GM21447 (cell line): ENCODE data around the gene ZNF26.
"Not testable (repeated sequence)": the region's sequence is repeated elsewhere in the genome, so short reads cannot be mapped to it uniquely, and the experiment has no call there.

Experiments used
- ATAC-seq: cut with Tn5 transposase; IDR thresholded peaks from one replicate; pipeline ENCODE4 v1.9.1; 2021; ENCODE audit not compliant: unreplicated experiment

ZNF26 gene, protein sequence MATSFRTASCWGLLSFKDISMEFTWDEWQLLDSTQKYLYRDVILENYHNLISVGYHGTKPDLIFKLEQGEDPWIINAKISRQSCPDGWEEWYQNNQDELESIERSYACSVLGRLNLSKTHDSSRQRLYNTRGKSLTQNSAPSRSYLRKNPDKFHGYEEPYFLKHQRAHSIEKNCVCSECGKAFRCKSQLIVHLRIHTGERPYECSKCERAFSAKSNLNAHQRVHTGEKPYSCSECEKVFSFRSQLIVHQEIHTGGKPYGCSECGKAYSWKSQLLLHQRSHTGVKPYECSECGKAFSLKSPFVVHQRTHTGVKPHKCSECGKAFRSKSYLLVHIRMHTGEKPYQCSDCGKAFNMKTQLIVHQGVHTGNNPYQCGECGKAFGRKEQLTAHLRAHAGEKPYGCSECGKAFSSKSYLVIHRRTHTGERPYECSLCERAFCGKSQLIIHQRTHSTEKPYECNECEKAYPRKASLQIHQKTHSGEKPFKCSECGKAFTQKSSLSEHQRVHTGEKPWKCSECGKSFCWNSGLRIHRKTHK

DNA sequence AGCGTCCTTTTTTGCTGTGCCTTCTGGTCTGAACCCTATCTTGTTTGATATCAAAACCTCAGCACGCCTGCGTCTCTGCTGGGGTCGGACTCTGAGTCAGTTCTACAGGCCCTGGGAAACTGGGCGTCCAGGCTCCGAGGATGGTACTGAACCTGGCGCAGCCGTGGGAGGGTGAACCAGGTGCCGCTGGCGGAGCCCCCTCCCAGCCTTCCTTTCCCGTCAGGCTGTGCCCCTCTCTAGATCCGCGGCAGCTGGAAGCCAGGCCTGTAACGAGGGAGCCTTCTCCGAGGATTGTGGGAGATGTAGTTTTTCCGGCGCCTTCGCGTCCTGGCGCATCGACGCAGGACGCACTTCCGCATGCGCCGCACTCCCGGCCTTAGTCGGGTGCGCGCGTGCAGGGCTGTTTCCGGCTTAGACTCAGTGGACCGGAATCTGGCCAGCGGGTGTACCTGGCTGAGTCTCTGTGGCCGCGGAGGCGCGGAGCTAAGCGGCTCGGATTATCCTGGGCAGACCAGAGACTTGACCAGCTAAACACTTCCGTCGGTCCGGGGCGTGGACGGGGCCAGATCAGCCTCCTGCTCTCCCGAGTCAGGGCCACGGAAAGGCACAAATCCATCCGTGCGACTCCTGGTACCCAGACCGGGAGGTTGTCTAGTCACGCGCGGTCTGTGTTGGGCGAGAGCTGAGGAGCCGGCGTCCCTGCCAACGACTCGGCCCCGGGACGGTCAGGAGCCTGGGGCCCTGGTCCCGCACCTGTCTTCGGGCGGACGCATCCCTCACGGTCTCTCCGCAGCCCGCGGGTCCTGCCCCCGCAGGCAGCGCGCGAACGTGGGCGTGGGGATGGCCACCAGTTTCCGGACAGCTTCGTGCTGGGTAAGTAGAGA lies at the start of gene ZNF26:
TSS of gene ZNF26 (plus strand) at position 367 of the 884 bp plus-strand sequence. CDS start at position 841, 474 bp downstream.
- peak; percentile 96 for ATAC-seq

DNA sequence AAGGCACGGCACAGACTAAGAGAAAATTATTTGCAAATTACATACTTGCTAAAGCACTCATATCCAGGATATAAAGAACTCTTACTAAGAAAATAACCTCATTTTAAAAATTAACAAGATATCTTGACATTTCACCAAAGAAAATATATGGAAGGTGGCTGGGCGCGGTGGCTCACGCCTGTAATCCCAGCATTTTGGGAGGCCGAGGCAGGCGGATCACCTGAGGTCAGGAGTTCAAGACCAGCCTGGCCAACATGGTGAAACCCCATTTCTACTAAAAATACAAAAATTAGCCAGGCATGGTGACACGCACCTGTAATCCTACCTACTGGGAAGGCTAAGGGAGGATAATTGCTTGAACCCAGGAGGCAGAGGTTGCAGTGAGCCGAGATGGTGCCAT lies 49.2 kb upstream of the ZNF26 start:
- not testable (repeated sequence) for ATAC-seq

DNA sequence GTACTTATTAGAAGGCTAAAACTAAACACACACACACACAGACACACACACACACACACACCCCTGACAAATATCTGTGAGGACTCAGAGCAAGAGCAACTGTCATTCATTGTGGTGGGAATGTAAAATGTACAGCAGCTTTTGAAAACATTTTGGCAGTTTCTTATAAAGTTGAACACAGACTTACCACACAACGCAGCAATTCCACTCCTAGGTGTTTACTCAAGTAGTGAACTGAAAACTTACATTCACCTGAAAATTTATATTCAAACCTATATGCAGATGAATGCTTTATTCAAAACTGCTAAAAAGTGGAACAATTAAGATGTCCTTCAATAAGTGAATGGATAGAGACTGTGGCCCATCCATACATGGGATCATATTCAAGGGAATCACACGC lies 48.7 kb upstream of the ZNF26 start:
- no peak for ATAC-seq

DNA sequence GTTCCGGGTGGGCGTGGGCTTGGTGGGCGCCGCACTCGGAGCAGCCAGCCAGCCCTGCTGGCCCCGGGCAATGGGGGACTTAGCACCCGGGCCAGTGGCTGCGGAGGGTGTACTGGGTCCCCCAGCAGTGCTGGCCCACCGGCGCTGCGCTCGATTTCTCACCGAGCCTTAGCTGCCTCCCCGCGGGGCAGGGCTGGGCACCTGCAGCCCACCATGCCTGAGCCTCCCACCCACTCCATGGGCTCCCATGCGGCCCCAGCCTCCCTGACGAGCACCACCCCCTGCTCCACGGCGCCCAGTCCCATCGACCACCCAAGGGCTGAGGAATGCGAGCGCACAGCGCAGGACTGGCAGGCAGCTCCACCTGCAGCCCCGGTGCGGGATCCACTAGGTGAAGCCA lies 47.4 kb upstream of the ZNF26 start:
- not testable (repeated sequence) for ATAC-seq

DNA sequence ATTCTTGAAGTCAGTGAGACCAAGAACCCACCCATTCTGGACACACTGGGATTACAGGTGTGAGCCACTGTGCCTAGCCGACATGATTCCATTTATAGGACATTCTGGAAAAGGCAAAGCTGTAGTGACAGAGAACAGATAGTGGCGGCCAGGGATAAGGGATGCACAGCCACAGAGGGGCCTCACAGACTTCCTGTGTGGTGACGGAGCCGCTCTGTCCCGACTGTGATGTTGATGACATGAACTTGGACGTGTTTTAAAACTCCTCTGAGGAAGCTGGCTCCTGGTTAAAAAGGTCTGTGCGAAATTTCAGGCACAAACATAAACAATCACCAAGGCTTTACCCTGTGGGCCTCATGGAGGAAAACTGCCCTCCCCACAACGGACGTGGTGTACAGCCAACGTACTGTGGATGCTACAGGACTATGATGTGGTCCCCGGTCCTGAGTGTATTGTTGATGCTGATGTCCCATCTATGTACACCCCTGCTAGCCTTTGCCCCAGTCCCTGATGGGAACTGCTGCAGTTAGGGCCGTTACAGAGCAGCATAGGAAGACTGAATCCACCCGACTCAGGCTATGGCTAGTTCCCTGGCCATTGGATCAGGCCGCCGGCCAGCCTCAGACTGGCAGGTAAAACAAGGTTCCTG lies 46.0 kb upstream of the ZNF26 start:
- no peak for ATAC-seq

DNA sequence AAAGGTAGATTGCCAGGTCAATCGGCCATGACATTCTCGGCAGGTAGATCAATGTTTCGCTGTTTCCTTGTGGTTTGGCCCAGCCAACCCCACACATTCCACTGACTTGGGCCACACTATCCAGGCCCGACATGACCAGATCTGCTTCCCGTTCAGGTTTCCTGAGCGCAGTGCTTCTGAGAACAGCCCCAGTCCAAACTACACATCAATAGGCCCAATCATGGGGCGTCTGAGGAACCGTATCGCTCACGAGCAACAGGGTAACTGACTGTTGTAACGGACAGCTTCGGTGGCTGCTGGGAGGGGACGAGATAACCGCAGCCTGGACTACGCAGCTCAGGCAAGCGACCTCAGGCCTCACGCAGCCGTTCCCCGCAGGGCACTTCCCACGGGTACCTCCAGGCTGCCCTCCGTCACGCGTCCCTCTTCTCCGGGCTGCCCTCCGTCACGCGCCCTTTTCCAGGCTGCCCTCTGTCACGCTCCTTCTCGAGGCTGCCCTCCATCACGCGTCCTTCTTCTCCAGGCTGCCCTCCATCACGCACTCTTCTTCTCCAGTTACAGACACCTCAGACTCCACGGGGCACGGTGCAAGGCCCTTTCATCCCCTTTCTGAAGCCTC lies 44.7 kb upstream of the ZNF26 start:
- no peak for ATAC-seq

DNA sequence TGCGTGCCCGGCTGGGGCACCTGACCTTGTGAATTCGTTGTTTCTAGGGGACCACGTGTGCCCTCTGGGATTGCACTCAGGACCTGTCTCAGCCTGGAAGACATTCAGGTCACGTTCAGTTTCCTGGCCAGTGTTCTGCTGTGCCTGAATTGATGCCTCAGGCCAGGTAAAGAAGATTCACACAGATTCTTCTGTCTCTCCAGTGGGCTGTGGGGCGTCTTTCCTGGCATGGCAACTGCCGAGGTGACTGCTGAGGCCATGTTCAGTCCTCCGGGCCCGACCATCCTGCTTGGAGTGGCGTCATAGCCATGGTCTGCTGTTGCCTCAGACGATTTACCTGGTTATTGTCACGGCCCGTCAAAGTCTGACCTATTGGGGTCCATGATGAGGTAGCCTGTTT lies 43.6 kb upstream of the ZNF26 start:
- ATAC-seq: no peak

DNA sequence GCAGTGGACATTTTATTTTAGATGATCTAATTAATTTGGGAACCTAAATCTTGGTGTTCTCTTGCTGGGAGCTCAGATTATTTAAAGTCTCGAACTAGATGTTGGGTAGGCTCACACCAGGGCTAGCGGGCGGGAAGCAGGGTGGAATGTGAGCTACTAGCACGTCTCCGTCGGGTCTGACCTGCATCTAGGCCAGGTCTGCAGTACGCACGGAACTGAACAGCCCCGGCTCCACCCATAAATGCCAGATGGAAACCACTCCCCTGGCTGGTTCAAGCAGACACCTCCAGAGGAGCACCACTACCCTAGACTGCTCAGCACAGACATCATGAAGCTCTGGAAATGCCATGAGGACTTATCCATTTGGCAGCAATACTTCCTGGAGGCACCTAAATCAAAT lies 40.4 kb upstream of the ZNF26 start:
- no peak for ATAC-seq

DNA sequence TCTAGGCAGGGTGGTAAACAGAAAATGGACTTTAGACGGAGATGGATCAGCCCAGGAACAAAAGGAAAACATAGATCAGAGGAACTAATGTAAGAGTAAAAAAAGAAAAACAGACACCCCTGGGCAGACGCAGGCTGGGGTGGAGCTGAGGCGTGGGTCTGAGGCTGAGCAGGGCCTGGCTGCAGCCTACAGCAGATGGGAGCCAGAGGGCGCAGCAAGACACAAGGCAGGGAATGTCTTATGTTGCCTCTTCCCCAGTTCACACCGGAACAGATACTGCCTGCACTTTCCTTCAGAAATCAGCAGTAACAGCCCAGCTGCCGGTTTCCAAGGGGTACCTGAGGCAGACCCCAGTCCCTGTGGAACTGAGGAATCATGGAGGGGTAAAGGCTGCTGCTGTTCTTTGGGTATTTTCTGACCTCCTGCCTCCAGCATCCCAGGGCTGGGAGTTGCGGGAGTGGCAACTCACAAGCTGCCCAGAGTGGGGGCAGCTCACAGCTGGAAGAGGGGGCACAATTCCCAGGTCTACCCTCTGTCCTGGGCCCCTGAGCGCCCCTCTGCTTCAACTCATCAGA lies 39.8 kb upstream of the ZNF26 start:
- ATAC-seq: no peak

DNA sequence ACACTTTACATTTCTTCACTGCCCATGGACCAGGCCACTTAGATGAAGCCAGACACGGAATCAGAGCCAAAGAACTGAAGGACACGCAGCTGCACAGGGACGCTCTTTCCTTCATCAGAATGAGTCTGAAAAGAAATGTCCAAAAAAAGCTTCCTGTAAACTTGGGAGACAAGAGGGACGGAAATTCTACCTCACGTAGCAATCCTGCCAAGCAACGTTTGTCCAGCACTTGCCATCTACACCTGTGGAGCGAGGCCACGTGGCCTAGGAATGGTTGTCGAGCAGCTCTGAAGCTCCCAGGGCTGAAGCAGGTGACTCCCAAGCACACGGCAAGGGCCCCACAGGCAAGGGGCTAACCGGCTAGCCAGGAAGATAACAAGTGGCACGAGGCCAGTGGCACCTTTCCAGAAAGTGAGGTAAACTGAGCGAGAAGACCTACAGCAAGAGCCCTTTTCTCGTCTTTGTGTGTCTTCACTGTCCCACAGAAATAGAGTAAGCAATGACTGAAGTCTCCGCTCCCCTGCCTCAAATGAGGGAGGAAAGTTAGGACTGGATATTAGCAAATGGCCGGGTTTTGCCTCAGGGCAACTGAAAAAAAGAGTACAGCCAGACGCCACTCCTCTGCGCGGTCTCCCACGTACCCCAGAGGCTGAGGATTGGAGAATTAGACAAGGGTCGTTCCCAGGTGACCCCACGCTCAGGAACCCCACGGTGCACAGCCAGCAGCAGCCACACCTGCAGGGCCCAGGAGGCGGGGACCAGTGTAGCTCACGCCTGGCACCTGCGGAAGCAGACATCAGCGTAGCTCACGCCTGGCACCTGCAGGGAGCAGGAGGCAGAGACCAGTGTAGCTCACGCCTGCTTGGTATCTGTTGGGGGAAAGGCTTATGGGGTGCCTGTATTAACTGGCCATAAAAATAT lies 37.8 kb upstream of the ZNF26 start:
- no peak for ATAC-seq

DNA sequence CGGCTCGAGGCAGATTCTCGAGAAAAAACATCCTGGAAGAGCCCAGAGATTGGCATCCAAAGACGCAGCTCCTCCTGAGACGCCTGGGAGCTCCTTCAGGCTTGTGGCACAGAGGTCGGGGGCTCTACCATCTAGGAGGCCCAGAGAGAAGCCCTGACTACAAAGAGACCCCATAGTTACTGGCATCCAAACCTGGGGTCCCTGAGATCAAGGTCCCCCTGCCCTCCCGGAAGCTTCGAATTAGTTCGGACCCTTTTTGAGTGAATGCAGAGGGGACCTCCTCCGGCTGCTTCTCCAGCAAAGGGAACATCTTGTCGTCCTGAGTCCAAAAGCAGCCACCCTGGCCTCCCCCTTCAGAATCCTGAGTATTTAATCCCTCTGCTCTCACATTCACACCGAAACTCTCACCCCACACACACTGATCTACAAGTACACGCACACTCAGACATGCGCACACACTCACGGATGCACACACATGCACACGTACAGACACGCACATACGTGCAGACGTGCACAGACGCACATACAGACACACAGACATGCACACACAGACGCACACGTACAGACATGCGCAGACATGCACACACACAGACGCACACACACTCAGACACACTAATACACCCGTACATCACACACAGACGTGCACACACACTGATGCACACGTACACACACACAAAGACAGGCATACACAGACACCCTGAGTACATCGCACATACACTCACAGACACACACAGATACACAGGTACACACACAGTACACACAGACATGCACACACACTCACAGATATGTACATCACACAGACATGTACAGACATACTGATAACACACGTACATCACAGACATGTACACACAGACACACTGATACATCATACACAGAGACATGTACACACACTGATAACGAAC lies 36.0 kb upstream of the ZNF26 start:
- ATAC-seq: no peak

DNA sequence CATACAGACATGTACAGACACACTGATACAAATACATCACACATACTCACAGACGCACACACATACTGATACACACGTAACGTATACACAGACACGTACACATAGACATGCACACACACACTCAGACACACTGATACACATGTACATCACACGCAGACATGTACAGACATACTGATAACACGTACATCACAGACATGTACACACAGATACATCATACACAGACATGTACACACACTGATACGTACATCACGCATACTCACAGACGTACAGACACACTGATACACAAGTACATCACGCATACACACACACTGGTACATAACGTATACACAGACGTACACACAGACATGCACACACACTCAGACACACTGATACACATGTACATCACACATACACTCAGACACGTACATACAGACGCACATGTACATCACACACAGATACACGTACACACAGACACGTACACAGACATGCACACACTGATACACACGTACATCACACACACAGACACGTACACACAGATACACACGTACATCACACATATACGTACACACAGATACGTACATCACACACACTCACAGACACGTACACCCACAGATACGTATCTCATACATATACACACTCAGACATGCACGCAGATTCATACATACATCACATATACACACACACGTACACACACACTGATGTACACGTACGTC lies 35.2 kb upstream of the ZNF26 start:
- no peak for ATAC-seq

DNA sequence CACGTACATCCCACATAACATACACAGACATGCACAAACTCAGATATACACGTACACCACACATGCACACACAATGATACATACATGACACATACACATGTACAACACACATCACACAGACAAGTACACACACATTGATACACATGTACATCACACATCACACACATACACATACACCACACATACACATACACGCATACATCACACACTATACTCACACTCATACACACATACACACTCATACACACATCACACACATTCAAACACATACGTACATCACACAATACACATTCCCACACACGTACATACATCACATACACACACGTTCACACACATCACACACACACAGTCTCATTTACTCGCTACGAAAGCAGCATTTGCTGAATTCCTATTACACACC lies 34.5 kb upstream of the ZNF26 start:
- ATAC-seq: no peak

DNA sequence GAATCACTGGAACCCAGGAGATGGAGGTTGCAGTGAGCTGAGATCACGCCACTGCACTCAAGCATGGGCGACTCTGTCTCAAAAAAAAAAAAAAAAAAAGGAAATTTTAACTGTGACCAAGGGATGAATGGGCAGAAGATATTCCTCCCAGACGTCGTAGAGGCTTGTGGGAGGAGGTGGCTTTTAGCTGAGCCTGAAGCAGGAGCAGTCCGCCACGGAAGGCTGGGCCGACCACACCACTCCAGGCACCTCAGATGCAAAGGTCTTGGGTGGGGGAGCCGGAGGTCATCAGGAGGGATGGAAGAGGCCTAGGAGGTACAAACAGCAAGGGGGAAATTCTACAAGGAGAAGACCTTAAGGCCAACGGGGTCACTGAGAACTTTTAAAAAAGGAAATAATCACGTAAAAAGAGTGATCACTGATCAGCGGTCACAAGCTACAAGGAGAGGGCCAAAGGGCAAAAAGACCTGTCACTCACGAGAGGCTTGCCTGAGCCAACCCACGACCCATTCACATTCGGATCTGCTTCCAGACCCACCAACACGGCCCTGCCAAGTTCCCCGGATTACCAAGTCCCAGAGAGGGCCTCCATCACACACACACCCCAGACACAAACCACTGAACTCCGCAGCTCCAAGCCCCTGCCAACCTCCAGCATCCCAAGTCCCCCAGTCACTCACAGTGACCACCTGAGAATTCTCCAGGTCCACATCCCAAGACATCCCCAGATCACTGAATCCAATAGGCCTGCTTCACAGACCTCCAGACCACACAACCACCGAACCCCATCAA lies 33.6 kb upstream of the ZNF26 start:
- ATAC-seq: no peak

DNA sequence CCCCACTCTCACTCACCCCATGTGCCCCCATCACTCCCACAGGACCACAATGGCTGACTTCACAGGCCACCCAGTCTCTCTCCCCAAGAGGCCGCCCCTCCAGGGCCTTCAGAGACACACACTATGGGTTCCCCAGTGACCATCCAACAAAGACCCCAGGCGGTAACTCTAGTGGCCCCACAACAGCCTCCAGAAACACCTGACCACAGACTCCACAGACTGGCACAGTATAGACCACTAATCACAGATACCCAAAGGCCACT lies 33.1 kb upstream of the ZNF26 start:
- ATAC-seq: no peak

DNA sequence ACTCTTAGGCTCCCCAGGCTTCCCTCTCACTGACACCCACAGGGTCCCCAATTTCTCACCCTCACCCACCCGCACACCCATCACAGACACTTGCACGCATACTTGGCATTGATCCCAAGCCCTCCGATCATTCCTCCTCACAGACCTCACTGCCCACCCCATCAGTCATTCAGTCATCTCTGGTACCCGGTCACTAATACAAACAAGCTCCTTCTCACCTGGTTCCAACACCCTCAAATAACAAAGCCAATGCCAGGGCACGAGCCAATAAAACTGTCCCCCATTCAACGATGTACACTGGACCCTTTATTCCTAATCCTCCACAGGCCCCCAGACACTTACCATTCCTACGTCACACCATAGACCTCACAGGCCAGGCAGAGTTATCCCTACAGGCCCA lies 32.4 kb upstream of the ZNF26 start:
- ATAC-seq: no peak

DNA sequence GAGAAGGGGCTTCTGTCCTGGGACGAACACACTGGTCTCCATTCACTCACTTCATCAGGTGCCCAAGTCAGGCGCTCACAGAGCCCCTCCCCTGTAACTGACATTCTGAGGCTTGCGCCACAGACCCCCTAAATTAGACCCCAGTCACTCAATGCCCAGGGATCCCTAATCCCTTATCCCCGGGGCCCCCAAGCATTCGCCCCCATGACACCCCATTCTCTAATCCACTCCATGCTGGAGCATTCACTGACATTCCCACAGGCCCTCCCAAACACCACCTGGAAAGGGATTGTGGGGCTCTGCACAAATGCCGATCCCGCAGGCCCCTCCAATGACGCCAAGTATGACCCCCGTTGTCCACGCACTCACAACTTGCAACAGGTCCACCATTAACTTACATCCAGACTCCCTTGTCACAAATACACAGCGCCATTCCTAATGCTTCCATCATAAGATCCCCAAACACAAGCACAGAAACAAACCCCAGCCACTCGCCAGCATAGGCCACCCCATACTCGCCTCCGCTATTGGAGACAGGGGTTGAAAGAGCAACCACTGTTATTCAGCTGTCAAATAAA lies 31.6 kb upstream of the ZNF26 start:
- ATAC-seq: no peak
